Hepatic stellate cell (primary cell): Measurements from ENCODE around the gene KIRREL3.
A peak's percentile ranks its signal among the peaks of the same experiment; 100 is the strongest.

Experiments used
- DNase-seq: peaks from one replicate; pipeline ENCODE4 v3.0.0; 2011; ENCODE audit warnings: low spot score

KIRREL3 gene

DNA sequence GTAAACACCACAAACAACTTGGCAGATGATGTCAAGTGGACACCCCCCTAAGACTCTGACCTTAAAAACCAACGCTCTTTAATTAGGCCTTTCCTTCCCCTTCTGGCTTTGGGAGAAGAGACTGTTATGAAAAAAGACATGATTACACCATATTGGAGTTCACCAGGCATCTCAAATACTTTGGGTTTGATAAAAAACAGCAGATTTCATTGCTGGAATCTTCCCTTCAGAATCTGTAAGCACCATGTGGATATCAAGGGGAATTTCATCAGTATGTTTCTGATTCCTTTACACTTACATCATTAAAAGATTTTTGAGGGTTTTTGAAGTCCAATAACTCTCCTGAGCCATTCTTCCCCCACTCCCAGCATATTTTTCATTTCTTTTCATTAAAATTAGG, 85.6 kb downstream of the KIRREL3 start:
- peak; percentile 24 for DNase-seq

DNA sequence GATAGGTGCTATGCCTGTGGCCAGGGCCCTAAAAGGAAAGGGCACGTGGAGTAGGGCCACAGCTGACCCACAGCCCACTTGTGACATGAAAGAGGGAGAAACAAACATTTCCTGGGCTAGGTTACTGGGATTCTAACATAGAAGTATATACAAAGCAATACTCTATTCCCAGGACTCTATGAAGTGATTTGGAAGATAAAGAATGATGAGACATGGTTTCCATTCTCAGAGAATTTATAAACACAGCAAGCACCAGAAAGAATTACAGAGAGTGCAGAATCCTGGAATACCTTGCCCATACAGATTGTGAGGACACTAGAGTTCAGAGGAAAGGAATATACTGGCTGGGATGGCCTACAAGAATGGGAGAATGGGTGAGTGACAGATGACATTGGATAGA, 86.4 kb downstream of the KIRREL3 start:
- DNase-seq, result no peak

DNA sequence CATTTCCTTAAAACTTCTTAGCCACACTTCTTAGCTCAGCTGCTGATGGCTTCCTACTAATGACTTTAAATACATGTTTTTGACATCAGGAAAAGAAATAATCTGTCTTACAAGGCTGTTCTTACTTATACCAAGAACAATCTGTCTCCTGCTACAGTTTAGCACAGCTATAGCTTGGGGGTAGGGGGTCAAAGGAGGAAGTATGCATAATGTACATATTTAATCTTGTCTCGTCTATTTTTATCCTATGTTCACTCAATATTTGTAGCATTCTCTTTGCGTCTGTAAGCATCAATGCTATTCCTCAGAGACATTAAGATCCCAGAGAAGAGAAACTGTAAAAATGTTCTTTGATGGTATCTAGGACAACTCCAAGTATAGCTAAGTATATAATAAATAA, 96.0 kb downstream of the KIRREL3 start:
- DNase-seq, result no peak

DNA sequence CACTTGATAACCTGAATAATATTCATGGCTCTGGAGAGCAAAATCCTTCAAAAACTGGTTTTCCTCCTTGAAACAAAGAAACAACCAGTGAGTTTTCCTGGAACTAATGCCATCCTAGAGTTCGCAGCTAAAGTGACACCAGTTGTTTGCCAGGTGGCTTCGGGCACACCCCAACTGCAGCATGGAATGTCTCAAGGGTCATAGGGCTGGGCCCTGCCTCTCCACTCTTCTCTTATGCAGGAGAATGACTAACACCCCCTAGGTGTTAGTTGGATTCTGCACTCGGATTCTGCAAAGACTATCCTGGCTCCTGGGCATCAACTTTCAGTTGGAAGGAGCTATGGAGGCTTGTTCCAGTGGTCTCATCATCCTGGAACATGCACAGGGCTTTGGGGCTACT, 98.8 kb downstream of the KIRREL3 start:
- no peak for DNase-seq

DNA sequence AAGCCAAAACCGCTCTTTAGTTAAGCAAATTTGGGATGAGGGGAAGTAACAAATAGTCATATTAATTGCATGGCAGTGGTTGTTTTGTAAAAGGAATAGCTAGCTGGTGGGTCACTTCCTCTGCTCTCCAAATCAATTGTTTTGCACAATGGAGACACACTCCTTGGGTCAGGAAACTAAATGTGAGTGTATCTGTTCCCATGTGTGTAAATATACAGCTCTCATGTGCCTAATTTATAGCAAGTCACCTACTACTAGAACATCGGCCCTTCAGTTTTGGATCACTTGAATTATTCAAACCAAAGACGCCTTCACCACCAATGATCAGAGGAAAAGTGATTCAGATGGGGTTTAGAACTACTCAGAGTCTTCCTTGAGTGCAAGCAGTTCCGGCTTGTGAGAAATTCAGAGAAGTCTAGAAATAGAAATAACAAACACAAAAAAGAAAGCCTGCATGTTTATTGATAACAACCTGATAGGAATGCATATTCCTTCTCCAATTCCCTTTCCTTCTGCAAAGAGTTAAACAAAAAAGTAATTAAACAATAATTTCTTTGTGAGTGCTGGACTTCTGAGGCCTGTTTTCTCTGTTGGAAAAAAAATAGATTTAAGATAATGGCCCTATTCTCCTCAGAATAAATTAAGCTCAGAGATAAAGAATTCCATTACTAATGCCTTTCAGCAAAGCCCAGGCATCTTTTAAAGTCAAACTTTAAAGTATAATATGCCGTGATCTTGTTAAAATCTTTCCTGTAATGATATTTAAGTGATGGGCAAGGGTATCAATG, 100.4 kb downstream of the KIRREL3 start:
- DNase-seq, result no peak

DNA sequence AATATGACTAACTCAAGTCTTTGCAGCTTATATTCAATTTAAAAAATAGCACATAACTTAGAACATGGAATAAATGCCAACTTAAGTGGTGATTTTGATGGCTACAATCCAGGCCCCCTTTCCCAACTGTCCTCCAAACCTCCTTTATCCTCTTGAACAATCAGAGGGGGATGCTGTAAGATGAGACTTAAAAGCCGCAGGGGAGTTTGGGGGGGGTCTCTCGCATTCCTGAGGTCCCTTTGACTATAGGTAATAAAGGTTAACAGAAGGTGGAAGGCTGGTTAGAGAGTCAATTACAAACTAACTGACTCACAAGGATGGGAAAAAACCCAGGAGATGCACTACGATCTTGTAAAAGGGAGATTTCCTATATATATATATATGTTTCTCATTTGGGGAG, 101.8 kb downstream of the KIRREL3 start:
- DNase-seq, result no peak

DNA sequence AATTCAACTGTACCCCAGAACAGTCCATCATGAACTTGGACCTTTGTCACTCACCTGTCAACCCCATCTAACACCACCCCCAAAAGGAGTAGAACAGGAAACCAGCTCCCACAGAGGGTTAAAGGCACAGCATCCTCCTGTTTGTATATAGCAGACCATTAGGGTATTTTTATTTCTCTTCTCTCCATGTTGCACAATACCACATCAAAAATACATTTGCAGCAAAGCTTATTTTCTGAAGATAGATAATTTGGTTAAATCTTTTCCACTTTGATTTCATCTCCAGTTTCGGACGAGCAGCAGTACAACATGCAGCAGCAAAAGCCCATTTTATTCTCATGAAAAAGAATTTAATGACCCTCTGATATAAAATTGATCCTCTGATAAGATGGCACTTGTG, 103.1 kb downstream of the KIRREL3 start:
- DNase-seq, result no peak

DNA sequence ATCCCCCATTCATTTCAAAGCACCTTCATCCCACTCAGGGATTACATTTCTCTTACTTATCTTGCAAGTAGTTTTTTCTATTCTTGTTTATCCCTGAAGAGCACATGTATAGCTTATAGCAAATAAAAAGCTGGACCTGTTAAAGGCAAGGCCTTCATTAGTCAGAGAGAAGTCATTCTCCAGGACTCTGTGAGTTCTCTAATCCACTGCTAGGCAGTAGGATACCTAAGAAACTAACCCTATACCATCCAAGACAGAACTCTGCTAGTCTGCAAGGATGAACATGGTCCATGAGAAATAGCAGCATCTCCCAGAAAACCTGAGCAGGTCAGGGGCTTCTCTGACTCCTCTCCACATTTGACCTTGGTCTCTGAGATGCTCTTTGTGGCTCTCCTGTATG, 104.5 kb downstream of the KIRREL3 start:
- no peak for DNase-seq

DNA sequence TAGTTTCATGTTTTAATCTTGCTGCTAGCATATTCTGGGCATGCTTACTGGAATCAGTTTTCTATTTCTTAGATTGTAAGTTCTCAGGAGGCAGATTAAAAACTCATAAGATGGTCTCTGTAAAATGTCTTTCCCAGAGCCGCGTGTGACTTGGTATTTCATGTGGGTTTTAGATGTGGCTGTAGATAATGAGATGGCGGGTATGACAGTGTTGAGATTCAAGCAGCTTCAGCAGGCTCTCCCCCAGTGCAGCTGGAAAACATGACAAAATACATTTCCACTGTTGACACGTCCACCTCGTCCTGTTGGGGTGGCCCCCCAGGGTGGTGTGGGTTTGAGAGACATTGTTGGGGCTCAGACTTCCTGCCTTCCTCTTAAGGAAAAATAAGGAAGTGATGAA, 106.8 kb downstream of the KIRREL3 start:
- no peak for DNase-seq

DNA sequence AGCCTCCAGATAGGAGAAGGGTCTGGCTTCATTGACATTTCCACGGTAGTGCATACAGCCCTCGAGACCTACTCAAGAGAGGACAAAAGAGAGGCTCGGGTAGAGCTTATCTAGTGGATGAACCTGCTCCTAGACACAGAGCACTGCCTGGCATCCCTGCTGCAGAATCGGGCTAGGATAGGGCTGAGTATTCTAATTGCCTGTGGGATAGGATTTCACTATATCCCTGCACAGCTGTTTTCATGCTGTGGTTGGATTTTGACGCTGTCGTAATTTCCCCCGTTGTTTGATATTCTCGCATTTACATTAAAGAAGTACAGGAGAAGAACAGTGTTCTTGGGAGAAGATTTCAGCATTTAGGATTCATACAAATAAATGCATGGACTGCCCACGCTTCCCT, 107.8 kb downstream of the KIRREL3 start:
- DNase-seq, result no peak

DNA sequence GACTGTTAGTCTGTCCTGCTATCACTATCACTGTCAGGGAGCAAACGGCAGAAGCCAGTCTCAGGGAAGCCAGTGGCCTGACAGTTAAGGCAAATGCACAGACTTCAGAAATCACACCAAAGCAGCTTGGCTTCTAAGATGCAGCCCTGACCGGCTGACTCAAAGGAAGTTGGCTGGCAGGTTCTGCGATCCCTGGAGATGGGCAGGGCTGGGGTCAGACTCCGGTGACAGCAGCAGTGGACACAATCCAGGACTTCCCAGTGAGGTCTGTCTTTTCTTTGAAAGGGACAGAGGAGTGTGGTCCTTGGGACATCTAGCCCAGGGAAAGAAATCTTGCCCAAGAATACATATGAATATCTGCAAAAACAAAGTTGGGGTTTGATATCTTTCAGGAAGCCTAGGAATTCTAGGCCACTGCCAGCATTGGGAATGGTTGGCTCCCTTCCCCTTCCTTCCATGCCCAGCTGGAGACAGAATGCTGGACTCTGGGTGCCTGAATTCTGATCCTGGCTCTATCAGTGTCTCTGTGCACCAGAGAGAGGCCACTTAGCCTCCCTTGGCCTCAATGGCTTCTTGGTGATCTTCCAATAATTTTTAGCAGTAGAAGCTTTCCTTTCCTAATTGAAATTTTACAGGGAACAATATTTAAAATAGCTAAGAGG, 108.9 kb downstream of the KIRREL3 start:
- DNase-seq, result peak; percentile 42

DNA sequence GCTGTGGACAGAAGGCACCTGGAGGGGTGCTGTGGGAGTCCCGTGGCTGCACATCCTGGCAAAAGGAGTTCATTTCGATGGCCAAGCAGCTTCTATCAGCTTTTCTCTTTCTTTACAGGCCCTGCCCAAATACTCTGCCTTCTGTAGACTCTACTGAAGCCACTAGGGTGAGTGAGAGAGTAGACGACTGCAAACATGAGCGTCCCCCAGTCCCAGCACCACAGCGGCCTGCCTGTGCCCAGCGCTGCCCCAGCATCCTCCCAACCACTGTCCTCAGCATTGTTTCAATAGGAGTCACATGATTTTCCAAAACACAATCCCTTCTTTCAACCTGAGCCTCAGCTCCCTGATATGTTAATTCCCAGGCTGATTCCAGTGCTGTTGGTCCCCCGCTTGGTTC, 110.0 kb downstream of the KIRREL3 start:
- no peak for DNase-seq

DNA sequence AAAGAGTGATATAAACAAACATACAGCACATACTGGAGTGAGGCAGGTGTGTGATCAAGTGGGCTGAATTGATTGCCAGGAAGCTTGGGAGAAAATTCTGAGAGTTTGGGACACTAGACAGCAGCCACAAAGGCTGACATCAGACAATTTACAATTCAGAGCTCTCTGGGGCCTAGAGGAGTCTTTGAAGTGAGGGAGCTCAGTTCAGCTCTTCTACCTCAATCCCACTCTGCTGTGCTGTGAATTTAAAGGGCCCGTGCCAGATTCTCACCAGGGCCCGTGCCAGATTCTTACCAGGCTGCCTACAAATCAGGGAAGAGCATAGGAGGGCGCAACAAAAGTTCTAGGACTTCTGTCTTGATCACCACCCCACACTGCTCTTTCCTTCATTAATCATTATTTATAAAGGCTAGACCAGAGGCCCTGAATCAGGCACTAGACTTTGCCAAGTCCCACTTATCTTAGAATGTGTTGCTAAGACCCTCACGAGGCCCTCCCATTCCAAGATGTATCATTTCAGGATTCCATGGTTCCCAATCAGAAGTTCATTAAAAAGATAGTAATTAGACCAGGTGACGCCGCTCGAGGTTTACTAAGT, 112.4 kb downstream of the KIRREL3 start:
- DNase-seq, result no peak

DNA sequence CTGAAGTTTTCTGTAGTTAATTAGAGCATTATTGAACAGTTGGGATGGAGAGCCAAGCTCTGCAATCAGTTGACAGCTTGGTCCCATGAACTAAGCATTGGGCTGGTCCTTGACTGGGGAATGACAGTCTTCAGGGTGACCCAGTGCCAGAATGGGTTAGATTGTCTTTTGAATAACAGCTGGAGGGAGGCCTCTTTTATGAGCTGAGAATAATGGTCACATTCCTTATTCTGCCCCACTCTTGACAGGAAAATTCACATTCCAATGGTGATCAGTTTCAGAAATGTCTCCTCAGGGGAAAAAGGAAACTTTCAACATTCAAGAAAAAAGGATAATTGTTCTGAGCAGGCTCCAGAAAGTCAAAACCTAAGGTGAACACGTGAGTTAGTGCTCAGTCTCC, 113.9 kb downstream of the KIRREL3 start:
- no peak for DNase-seq

DNA sequence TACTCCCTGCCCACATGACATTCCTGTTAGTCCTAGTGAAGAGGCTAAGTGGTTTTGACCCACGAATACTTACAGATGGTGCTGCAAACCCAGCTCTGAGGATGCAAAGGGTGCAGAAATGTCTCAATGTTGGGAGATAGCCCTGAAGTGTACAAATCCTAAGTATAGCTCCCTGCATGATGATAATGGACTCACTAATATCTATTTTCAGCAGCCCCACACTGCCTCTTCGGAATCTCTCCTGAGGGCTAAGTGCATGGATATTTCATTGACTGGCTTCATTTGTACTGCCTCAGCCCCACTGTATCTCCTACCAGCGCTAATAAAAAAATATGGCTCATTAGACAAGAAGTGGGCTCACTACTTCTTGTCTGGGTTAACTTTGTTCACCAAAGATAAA, 114.5 kb downstream of the KIRREL3 start:
- DNase-seq, result no peak

DNA sequence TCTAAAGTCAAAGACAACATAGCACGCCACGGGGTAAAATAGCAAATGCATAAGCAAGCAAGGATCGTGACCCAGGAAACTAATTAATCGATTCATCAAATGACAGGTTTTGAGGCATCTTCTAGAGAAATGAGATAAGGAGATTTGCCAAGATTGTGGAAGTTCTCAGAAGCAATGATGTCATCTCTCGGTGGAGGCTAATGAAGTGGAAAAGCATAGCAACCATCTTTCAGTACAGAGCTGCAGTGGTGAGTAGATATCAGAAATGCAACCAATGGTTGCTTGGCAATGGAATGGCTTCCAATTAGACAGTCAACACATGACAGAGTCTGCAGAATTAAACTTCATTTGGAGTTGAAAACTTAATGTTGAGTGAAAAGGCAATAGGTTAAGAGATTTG, 116.0 kb downstream of the KIRREL3 start:
- no peak for DNase-seq

DNA sequence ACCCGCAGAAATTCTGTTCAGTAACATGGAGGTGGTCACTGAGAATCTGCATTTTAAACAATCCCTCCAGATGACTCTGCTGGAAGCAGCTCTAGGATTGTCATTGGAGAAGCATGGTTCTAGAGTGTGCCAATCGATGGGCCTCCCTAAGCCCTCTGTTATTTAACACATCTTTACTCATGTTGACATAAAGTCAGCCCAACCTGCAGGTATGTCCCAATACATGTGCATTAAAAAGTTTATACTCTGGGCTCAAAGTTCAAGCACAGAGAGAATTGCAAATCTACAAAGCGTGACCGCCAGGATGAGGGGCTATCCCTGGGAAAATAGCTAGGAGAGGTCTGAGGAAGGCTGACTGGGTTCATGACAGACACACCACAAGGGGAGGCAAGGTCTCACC, 116.4 kb downstream of the KIRREL3 start:
- no peak for DNase-seq

DNA sequence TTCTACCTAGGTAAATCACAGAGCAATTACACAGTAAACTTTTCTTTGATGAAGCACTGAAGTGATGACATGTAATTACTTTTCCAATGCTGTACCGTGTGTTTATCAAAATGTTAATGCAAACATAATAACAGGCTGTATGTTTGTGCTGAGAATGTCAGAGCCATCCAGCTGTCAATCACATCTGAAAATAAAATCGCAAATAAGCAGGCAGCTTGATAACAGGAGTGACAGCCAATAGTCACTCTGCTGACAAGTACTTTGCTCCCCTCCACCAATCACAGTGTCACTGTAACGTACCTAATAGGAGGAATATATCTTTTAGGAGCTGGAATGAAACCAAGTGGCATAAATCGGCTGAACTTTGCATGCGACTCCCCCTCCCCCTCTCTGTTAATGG, 119.7 kb downstream of the KIRREL3 start:
- DNase-seq, result no peak

DNA sequence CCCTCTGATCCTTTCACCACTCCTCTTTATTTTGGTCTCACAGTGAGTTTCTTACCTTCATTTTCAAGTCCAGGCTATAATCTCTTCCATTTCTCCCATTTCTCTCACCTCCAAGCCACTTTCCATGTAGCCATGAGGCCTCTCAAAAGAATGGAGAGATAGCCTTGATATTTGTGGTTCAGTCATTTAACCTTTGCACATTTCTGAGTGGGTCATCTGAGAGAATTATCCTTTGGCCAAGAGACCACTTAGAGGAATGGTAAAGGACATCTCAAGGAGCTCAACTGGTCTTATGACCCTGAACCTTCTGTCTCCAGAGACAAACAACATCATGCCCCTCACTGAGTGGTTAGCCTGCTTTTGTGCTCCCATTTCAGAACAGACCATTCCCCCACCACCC, 121.1 kb downstream of the KIRREL3 start:
- no peak for DNase-seq

DNA sequence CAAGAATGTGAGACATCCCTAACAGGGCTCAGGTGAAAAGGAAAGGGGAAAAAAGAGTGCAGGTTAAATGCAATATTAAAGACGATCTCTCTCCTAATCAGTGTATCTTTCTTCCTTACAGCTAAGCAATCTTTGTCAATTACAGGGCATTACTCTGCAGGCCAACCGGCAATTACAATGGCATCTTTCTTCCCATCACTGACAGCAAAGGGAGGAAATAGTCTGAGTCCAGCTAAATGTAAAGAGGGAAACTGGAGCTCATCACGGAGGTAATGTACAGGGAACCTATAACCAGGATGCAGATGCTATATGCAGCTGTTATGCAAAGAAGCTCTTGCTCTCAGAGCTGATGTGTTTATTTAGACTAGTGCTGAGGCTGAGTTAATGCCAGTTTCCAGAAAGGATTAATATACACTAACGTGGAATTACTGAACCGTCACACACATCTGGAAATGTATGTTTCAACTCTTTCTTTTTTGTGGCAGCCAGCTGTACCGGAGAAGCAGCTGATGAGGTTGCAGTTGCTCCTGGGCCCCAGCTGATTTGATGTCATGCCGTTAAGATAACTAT, 121.6 kb downstream of the KIRREL3 start:
- no peak for DNase-seq

DNA sequence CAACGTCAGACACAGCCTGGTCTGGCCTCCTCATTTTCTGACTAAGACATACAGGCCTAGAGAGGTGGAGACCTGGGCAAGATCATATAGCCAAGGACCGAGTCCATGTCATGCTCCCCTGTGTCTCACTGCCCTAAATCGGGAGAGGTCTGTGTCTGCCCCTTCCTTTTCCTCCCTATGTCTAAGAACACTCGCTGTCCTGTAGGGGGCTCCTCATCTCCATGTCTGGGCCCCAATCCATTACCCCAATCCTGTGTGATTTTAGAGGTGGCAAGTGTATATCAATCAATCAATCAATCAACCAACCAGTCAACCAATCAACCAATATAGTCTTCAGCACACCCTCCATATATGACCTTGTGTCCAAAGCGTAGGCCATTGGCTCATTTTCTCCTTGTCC, 125.7 kb downstream of the KIRREL3 start:
- DNase-seq, result no peak

DNA sequence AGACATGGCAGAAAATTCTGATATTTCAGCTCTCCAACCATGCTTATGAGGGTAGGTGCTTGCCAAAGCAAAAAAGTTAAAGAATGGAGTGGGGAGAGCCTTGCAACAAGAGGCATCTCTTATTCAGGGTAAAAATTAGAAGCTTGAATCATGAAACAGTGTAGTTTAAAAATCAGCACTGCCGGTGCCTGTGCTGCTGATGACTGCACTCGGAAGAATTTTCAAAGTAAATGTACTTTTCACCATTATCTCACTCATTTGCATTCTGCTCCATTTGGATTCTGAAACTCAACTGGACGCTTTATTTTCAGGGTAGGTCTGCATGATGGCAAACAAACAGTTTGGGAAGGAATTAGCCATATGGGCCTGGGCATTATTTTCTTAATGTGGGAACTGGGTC, 126.3 kb downstream of the KIRREL3 start:
- DNase-seq, result no peak

DNA sequence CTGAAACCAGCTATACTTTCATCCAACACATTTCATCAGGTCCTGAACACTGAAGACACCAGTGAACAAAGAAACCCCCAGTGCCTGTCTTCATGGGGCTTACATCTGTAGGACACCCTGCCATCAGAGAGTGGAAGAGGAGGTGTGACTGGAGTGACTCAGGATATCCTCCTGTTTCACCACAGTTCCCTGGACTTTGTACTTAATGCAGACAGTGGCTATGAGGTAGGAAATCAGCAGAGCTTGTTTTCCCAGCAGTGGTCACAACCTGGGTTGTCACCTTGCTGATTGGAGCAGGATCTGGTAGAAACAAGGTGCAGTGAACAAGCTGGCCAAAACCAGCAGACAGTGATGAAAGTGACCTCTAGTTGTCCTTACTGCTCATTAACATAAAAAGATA, 128.8 kb downstream of the KIRREL3 start:
- no peak for DNase-seq
